KBM-7 (cell line): ENCODE measurements around the gene HNRNPD.
"Not testable (repeated sequence)": the region's sequence is repeated elsewhere in the genome, so short reads cannot be mapped to it uniquely, and the experiment has no call there.

ENCODE experiments used
- DNase-seq: peaks from one replicate; pipeline ENCODE4 v3.0.0-alpha.2; 2015
- in situ Hi-C: fragments of 300-500 bp; cut with MboI; formaldehyde crosslinking; loops from 2 replicates; pipeline ENCODE4 v1.14.3; 2020; ENCODE audit warnings: low sequenced_read_pairs, low pct_unique_long_range_greater_than_20kb, mixed read lengths

HNRNPD gene

GRCh38 chr4:82331814-82332213, 42.0 kb downstream of the HNRNPD start:
- in situ Hi-C loops: no loop called here
- no peak for DNase-seq

- DNase-seq: no peak
- in situ Hi-C loops: no loop called here
These were observed 53.4 kb downstream of the HNRNPD start for GRCh38 chr4:82320351-82320750.

- DNase-seq: not testable (repeated sequence)
These were observed 70.7 kb downstream of the HNRNPD start for GRCh38 chr4:82303063-82303462.

More at GRCh38 chr4:82303063-82303462, 70.7 kb downstream of the HNRNPD start:
- in situ Hi-C loops: not testable (repeated sequence)
